ENCODE data around the gene PANK3. TPM values are rescaled to one million over a fixed set of nuclear protein-coding genes. Genes with fewer than 3 reads are reported as not detected.

PANK3 gene
- total and polyA plus RNA-seq, 8 donors: 4.8 to 104 (median 12.2) TPM

- no peaks in the 10 kb centered on the region for H3K9me3 ChIP-seq
- no peak overlapping the region for H3K4me3 ChIP-seq
- H3K4me1 ChIP-seq: peaks cover 0 to 7% (median 0%) of the 10 kb centered on the region in 4 donors
- H3K27ac ChIP-seq: no peak overlapping the region
- no peaks in the 10 kb centered on the region for H3K36me3 ChIP-seq
- DNase-seq: no peak
- intact Hi-C loops (cut with DNase I; ENCODE audit: low total_unique reads): no loop called here
- 10 to 39% (median 29%) methylated on average over 1 of the region's 1 CpG for WGBS, 5 donors
- H3K27me3 ChIP-seq: no peaks in the 10 kb centered on the region
- TF ChIP-seq POLR2AphosphoS5 (IDR thresholded peaks at IDR 0.05): no peak
- TF ChIP-seq POLR2A (IDR thresholded peaks at IDR 0.05): no peak
- TF ChIP-seq CTCF (IDR thresholded peaks at IDR 0.05): no peak
- TF ChIP-seq EP300 (IDR thresholded peaks at IDR 0.05): no peak
Observed at GRCh38 chr5:168613996-168614395, 34.8 kb upstream of the PANK3 start.

GRCh38 chr5:168613396-168613795 is 34.2 kb upstream of the PANK3 start:
- peaks cover 0 to 7% (median 0%) of the 10 kb centered on the region in 4 donors for H3K4me1 ChIP-seq
- H3K4me3 ChIP-seq: no peak overlapping the region
- WGBS, 5 donors: 28 to 43% (median 35%) methylated on average over 2 of the region's 2 CpGs
- intact Hi-C loops (cut with DNase I; ENCODE audit: low total_unique reads): no loop called here
- no peak for TF ChIP-seq EP300 (IDR thresholded peaks at IDR 0.05)
- TF ChIP-seq POLR2A (IDR thresholded peaks at IDR 0.05): no peak
- no peak for TF ChIP-seq POLR2AphosphoS5 (IDR thresholded peaks at IDR 0.05)
- no peak for TF ChIP-seq CTCF (IDR thresholded peaks at IDR 0.05)
- no peaks in the 10 kb centered on the region for H3K36me3 ChIP-seq
- DNase-seq: no peak
- peak overlapping the region in 3 of 5 donors; percentile 13 to 73 (median 16) for H3K27ac ChIP-seq
- H3K27me3 ChIP-seq: no peaks in the 10 kb centered on the region
- H3K9me3 ChIP-seq: no peaks in the 10 kb centered on the region

GRCh38 chr5:168612996-168613395 is 33.8 kb upstream of the PANK3 start:
- 15 to 33% (median 26%) methylated on average over 2 of the region's 2 CpGs for WGBS, 5 donors
- no peaks in the 10 kb centered on the region for H3K9me3 ChIP-seq
- H3K27me3 ChIP-seq: no peaks in the 10 kb centered on the region
- H3K36me3 ChIP-seq: no peaks in the 10 kb centered on the region
- intact Hi-C loops (cut with DNase I; ENCODE audit: low total_unique reads): no loop called here
- peaks cover 0 to 7% (median 0%) of the 10 kb centered on the region in 4 donors for H3K4me1 ChIP-seq
- peak overlapping the region in 3 of 5 donors; percentile 13 to 73 (median 16) for H3K27ac ChIP-seq
- no peak overlapping the region for H3K4me3 ChIP-seq
- TF ChIP-seq POLR2AphosphoS5 (IDR thresholded peaks at IDR 0.05): peak in 2 of 3 donors; percentile 33 to 64
- TF ChIP-seq EP300 (IDR thresholded peaks at IDR 0.05): no peak
- DNase-seq: peak in 1 of 2 donors; percentile 57

GRCh38 chr5:168612123-168612522 is 33.0 kb upstream of the PANK3 start:
- Histone ChIP-seq H3K27ac (no peak overlapping the region), H3K27me3 (no peaks in the 10 kb centered on the region), H3K36me3 (no peaks in the 10 kb centered on the region), H3K4me1 (peaks cover 0 to 7% (median 0%) of the 10 kb centered on the region in 4 donors), H3K4me3 (no peak overlapping the region), H3K9me3 (no peaks in the 10 kb centered on the region)
- TF ChIP-seq CTCF (IDR thresholded peaks at IDR 0.05) (no peak), POLR2A (IDR thresholded peaks at IDR 0.05) (no peak), POLR2AphosphoS5 (IDR thresholded peaks at IDR 0.05) (no peak), EP300 (IDR thresholded peaks at IDR 0.05) (no peak)
- intact Hi-C loops (cut with DNase I; ENCODE audit: low total_unique reads): no loop called here
- no peak for DNase-seq
- WGBS, 5 donors: 71 to 86% (median 83%) methylated on average over 4 of the region's 4 CpGs

GRCh38 chr5:168611165-168611564 is 32.0 kb upstream of the PANK3 start:
- Histone ChIP-seq H3K4me3 (no peak overlapping the region), H3K27ac (no peak overlapping the region), H3K4me1 (peaks cover 0 to 7% (median 0%) of the 10 kb centered on the region in 4 donors), H3K9me3 (no peaks in the 10 kb centered on the region), H3K36me3 (no peaks in the 10 kb centered on the region), H3K27me3 (no peaks in the 10 kb centered on the region)
- TF ChIP-seq EP300 (IDR thresholded peaks at IDR 0.05) (no peak), POLR2AphosphoS5 (IDR thresholded peaks at IDR 0.05) (no peak), POLR2A (IDR thresholded peaks at IDR 0.05) (no peak), CTCF (IDR thresholded peaks at IDR 0.05) (no peak)
- 81 to 90% (median 85%) methylated on average over 7 of the region's 7 CpGs for WGBS, 5 donors
- no peak for DNase-seq
- intact Hi-C loops (cut with DNase I; ENCODE audit: low total_unique reads): no loop called here
